Fibroblast of mammary gland (primary cell): ENCODE data around the gene GPR15LG.

Experiments used
- DNase-seq: peaks from one replicate; pipeline ENCODE4 v3.0.0-alpha.2; 2010; ENCODE audit warnings: low read depth
- H3K4me3 ChIP-seq: 2 replicates; pipeline ENCODE4 v1.5.1; 2011; ENCODE audit warnings: low read depth, mild to moderate bottlenecking, low read length, moderate library complexity; ENCODE audit not compliant: control insufficient read depth
- TF ChIP-seq, protein P1 (sequence below): conservative IDR thresholded peaks from 2 replicates; pipeline ENCODE4 v1.5.1; 2011; ENCODE audit warnings: low read depth, low read length, inconsistent platforms; ENCODE audit not compliant: control insufficient read depth, insufficient read depth

Gene GPR15LG

GRCh38 chr10:84193846-84194423 lies 20.3 kb downstream of the GPR15LG start:
- TF ChIP-seq, protein P1, sequence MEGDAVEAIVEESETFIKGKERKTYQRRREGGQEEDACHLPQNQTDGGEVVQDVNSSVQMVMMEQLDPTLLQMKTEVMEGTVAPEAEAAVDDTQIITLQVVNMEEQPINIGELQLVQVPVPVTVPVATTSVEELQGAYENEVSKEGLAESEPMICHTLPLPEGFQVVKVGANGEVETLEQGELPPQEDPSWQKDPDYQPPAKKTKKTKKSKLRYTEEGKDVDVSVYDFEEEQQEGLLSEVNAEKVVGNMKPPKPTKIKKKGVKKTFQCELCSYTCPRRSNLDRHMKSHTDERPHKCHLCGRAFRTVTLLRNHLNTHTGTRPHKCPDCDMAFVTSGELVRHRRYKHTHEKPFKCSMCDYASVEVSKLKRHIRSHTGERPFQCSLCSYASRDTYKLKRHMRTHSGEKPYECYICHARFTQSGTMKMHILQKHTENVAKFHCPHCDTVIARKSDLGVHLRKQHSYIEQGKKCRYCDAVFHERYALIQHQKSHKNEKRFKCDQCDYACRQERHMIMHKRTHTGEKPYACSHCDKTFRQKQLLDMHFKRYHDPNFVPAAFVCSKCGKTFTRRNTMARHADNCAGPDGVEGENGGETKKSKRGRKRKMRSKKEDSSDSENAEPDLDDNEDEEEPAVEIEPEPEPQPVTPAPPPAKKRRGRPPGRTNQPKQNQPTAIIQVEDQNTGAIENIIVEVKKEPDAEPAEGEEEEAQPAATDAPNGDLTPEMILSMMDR, result no peak
- no peak overlapping the region for H3K4me3 ChIP-seq
- DNase-seq, result no peak

DNA sequence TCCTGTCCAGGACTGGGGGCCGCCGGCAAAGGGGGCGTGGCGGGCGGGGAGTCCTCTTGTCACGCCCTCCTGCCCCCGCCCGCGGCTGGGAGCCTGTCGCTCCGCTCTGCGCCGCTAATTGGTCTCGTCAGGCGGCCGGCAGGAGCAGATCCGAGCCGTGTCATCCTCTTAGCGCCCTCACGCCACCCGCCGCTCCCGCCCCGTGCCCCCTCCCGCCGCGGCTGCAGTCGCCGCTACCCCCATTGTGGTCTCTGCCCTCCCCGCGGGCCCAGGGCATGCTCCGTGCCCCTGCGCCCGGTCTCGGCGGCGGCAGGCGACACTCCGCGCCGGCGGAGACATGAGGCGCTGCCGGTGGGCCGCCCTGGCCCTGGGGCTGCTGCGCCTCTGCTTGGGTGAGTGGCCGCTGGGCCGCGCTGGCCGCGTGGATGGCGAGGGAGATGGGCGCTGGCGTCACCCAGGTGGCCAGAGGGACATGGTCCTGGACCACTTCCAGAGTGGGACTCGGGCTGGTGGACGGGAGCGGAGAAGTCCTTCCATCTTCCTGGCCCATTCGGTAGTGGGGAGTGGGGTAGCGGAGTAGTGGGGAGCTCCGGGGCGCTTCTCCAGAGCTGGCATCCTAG lies 20.9 kb downstream of the GPR15LG start, which contains the start of gene CDHR1:
Gene CDHR1 (plus strand): TSS at position 114 of the 620 bp plus-strand sequence. CDS start 224 bp downstream, at position 338.
- DNase-seq, result no peak
- H3K4me3 ChIP-seq, result no peak within 1 kb of the TSS
- TF ChIP-seq, protein P1, result no peak

DNA sequence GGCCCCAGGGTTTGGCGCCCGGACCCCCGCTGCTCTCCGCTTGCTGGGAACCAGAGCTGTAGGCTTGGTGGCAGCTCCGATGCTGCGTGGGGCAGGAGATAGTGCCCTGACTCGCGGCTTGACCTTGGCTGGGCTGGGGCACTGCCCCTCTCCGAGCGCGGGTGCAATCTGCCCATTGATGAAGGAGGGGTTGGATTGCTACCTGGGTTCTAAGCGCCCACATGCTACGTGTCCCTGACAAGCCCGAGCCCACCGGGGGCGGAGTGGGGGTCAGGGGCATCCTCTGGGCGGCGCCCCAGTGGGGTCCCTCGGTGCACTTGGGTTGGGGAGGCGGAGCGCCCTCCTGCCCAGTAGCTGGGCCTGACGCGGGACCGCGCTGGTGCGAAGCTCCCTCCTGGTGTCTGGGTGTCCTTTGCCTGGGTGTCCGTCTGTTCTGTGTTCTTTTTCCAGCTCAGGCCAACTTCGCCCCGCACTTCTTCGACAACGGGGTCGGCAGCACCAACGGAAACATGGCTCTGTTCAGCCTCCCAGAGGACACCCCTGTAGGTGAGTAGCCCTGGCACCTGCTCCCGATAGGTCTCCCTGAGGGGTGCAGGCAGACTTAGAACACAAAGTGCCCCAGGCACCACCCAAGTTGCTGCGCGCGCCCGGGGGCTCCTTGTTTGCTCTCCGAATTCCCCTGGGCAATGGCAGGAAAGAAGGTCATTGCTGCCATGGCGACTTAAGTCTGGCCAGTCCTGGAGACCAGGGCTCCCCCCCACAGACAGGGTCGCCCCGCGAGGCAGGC lies 21.6 kb downstream of the GPR15LG start:
- TF ChIP-seq, protein P1, result no peak
- H3K4me3 ChIP-seq, result no peak overlapping the region
- no peak for DNase-seq

- H3K4me3 ChIP-seq, result no peak overlapping the region
- DNase-seq, result no peak
- TF ChIP-seq, protein P1, result no peak
These were observed 22.5 kb downstream of the GPR15LG start for GRCh38 chr10:84196083-84196482.

DNA sequence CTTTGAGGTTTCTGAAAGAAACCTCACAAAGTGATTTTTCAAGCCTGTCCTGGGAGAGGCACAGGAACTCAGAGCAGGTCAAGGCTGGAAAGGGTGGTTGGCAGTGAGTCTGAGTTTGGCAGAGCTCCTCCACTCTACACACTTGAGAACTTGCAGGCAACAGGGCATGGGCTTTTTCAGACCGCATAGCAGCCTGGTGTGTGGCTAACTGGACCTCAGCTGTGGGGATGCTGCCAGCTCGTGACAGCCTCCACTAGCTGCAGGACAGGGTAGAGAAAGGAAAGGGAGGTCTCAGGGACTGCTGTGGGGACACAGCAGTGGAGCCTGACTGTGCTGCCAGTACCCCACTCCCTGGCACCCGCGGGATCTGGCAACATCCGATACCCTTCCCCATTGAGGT lies 23.3 kb downstream of the GPR15LG start:
- DNase-seq, result no peak
- TF ChIP-seq, protein P1, result no peak
- no peak overlapping the region for H3K4me3 ChIP-seq

DNA sequence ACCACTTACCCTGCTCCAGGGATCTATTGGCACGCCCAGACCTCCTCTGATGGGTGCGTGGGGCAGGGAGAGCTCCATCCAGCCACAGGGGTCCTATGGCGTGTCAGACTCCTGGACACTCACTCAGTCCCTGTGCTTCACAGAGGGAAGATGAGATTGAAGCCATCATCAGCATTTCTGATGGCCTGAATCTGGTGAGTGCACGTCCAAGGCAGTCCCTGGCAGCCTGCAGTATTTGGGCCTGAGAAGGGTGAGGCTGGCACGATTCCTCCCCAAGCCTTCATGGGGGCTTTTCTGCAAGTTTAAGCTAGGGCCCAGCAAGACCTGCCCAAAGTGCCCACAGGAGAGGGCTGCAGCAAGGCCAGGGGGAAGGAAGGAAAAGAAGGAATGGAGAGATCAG lies 24.0 kb downstream of the GPR15LG start:
- TF ChIP-seq, protein P1, result no peak
- H3K4me3 ChIP-seq, result no peak overlapping the region
- DNase-seq, result no peak
